ENCODE data around the gene LYST.
A peak's percentile ranks its signal among the peaks of the same experiment; 100 is the strongest.
"Not testable (repeated sequence)": the region's sequence is repeated elsewhere in the genome, so short reads cannot be mapped to it uniquely, and the experiment has no call there.

Gene LYST

DNA sequence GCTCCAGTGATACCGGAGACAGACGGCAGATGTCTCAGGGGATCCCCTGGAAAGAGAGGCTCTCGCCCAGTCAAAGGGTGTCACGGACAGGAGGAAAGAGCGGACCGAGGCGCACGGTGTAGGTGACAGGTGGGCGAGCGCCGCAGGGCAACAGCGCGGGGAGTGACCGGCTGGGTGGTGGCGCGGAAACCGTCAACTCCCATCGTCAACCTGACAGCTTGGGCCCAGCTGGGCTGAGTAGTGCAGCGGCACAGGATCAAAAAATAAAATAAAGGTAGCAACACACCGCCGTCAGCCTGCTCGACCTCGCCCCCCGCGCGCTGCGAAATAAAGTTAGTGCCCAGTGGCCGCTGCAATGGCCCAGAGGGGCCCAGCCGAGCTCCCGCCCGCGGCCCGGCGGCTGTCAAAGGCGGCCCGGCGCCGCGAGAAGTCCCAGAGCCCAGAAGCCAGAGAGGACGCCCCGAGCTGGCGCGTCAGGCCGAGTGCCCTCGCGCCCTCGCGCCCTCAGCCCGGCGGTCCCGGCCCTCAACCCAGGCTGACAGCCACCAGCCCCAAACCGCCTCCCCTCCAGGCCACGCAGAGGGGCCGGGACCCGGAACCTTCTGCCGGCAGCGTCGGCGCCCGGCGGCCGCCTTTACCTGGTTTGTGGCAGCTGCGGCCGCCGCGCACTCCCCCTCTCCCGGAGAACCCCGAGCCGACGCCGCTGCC lies at the start of gene LYST:
Gene LYST, minus strand, starts transcription at position 702 of the 708 bp plus-strand sequence. CDS start 36,489 bp downstream, outside the sequence.
- DNase-seq (ENCODE audit: low read depth), result peak; percentile 43

DNA sequence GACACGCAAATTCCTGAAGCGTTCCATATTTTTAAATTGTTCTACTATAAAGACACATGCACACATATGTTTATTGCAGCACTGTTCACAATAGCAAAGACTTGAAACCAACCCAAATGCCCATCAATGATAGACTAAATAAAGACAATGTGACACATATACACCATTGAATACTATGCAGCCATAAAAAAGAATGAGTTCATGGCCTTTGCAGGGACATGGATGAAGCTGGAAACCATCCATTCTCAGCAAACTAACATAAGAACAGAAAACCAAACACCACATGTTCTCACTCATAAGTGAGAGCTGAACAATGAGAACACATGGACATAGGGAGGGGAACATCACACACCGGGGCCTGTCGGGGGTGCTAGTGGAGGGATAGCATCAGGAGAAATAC lies 48.8 kb upstream of the LYST start:
- DNase-seq (ENCODE audit: low read depth), result not testable (repeated sequence)

- DNase-seq (ENCODE audit: low read depth), result no peak
Measured at GRCh38 chr1:235913311-235913710, 46.6 kb upstream of the LYST start.

- no peak for DNase-seq (ENCODE audit: low read depth)
Measured at GRCh38 chr1:235911876-235912275, 45.2 kb upstream of the LYST start.

GRCh38 chr1:235911300-235911662 lies 44.6 kb upstream of the LYST start:
- DNase-seq (ENCODE audit: low read depth), result no peak

GRCh38 chr1:235910357-235911299 lies 43.9 kb upstream of the LYST start:
- peak; percentile 48 for DNase-seq (ENCODE audit: low read depth)

DNA sequence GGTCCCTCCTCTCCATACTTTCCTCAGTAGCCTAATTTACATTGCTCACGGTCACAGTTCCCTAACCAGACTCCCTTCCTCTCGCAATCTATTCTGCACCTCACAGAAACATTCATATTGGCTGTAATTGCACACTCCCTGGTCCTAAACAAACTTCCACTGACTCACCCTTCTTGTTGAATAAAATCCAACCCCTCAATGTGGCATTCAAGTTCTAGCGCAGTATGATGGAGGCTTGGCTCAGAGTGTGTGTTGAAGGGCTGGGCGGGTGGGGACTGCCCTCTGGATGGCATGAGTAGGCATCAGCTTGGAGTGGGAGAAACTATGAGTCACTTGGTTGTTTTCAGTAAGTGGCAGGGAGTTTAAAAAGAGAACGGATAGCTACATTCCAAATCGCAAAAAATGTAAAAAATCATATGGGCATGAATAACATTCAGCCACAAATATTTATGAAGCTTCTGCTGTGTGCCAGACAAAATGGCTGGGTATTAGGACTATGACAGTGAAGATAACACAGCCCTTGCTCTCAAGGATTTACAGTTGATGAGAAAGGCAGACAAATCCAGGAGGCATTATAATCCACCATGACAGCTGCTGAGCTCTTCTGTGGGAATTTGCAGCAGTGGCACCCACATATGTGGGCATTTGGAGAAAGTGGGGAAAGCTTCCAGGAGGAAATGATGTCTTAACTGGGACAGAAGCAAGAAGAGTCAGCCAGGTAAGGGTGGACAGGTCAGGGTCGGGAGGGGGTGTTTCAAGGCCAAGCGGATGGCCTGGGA lies 42.2 kb upstream of the LYST start:
- DNase-seq (ENCODE audit: low read depth), result no peak

GRCh38 chr1:235907897-235908240 lies 41.2 kb upstream of the LYST start:
- DNase-seq (ENCODE audit: low read depth), result no peak

DNA sequence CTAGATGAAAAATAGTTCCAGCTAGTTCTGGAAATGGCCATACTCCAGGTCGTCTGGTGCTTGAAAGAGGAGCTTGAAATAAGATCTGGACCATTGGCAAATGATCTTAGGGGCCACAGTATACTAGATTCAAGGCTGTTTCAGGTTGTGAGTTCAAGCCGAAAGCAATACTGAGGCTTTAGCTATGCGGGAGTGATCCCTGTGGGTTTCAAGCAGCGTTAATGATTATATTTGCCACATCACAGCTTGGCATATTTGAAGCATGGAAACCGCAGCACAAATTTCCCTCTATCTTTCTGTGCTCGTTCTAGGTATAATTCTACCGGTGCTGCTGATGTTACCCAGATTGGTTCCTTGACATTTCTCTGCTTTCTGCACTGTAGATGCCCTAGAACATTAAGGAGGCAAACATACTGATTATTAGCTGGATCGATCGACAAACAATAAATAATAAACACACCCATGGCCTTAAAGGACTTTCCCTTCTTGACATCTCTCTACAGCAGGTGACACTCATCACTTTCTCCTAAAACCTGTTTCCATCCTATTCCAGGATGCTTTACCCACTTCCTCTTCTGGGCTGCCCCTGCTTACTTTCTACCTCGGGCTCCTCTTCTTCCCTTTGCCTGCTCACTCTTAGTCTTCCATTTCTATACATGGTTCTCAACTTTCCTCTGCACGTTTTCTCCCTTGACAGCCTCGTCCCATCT lies 40.6 kb upstream of the LYST start:
- DNase-seq (ENCODE audit: low read depth), result no peak

DNA sequence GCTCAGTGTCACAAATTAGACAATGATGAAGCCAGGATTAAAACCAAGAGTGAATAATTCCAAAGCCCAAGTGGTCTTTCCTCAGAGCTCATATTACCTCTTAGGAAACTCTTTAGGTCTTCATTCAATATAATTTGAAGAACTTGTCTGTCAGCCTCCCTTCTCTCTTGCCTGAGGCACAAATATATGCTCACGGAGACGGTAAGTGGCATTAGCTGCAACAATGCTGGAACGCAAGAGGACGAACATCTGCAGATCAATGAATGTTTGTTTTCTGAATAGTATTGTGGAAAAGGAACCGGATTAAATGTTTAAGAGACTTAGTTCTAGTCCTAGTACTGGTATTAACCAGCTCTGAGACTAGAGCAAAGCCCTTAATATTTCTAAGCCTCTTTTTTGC lies 39.7 kb upstream of the LYST start:
- DNase-seq (ENCODE audit: low read depth), result no peak

GRCh38 chr1:235903809-235904208 lies 37.1 kb upstream of the LYST start:
- not testable (repeated sequence) for DNase-seq (ENCODE audit: low read depth)

- DNase-seq (ENCODE audit: low read depth), result no peak
Measured at GRCh38 chr1:235902677-235903542, 36.2 kb upstream of the LYST start.

DNA sequence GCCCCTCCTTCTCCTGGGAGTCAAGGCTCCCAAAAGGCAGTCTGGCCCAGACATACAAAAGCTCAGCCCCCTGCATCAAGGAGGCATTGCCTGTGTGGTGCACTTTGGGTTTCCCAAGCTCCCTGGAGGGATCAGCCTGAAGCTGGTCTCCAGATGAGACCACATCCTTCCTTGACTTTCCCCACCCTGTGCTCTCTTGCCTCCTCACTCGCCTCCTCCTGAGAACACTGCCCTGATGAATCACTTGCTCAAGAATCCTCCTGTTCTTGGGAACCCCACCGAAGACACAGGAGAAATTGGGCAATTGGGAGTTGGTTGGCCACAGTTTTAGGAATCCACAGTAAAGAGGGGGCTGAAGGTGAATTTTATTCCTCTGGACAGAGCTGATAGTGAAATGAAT lies 34.8 kb upstream of the LYST start:
- DNase-seq (ENCODE audit: low read depth), result no peak

DNA sequence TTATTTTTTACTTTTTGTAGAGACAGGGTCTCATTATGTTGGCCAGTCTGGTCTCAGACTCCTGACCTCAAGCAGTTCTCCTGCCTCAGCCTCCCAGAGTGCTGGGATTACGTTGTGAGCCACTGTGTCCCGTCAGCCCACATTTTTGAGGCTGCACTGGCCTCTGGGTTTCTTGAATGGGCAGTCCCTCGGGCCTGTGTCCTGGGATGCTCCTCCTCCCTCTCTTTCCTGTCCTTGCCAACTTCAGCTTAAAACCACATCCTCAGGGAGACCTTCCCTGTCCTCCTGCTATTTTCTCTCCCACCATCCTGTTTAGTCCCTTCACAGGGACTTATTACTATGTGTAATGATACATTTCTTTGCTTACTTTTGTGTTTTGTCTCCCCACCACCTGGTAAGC lies 31.4 kb upstream of the LYST start:
- no peak for DNase-seq (ENCODE audit: low read depth)

- DNase-seq (ENCODE audit: low read depth), result no peak
Measured at GRCh38 chr1:235893840-235894239, 27.1 kb upstream of the LYST start.

- DNase-seq (ENCODE audit: low read depth), result no peak
Measured at GRCh38 chr1:235892734-235893413, 26.2 kb upstream of the LYST start.

DNA sequence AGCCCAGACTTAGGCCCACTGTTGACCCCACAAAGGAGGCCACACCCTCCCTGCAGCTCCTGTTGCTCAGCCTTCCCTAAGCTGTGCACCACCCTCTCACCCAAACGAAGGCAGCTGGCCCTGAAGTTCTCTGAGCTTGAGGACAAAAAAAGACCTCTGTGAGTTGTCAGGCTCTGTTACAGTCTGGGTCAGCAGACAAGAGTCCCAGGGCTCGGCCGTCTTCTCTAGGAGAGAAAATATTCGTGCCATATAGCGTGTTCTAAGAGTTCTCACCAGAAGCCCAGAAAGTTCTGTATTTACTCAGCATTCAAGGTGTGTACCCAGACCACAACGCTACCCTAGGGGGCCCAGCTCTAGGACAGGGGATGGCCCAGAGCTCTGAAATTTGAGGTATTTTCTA lies 25.5 kb upstream of the LYST start:
- DNase-seq (ENCODE audit: low read depth), result no peak

GRCh38 chr1:235888119-235888643 lies 21.5 kb upstream of the LYST start:
- DNase-seq (ENCODE audit: low read depth), result peak; percentile 49

- DNase-seq (ENCODE audit: low read depth), result no peak
Measured at GRCh38 chr1:235887676-235888075, 21.0 kb upstream of the LYST start.

- no peak for DNase-seq (ENCODE audit: low read depth)
Measured at GRCh38 chr1:235885655-235886262, 19.1 kb upstream of the LYST start.
